WI38 (cell line): Measurements from ENCODE around the gene SIX5.

Source experiments
- H3K4me3 ChIP-seq: 2 replicates; pipeline ENCODE4 v1.5.1; 2011; ENCODE audit warnings: low read depth, mild to moderate bottlenecking, control low read depth, low read length
- CTCF ChIP-seq: IDR thresholded peaks from 2 replicates; pipeline ENCODE4 v1.5.1; 2012; ENCODE audit warnings: low read depth, mild to moderate bottlenecking, control low read depth, low read length

The SIX5 gene

DNA sequence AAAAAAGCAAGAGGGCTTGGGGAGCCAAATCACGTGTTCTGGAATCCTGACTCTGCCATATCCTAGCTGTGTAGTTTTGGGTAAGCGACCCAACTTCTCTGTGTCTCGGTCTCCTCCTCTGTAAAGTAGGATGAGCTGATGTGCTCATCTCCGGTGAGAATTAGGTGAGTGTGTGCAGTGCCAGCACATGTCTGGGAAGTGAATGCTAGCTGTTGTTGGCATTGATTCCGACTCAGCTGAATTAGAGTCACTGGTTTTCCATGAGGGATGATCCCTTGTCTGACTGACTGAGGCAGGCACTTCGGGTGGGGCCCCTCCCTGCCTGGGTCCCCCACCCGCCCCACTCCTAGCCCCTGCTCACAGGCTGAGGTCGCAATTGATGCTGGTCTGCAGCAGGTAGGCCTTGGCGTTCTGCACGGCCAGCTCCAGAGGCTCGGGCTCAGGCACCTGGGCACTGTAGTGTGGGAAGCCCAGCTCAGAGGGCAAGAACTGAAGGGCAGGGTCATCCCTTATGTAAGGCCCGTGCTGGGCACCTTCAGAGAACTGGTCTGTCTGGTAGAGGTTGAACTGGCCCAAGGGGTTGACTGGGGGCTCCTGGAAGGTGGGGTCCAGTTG lies 45.2 kb upstream of the SIX5 start:
- no peak overlapping the region for H3K4me3 ChIP-seq
- no peak for TF ChIP-seq CTCF

DNA sequence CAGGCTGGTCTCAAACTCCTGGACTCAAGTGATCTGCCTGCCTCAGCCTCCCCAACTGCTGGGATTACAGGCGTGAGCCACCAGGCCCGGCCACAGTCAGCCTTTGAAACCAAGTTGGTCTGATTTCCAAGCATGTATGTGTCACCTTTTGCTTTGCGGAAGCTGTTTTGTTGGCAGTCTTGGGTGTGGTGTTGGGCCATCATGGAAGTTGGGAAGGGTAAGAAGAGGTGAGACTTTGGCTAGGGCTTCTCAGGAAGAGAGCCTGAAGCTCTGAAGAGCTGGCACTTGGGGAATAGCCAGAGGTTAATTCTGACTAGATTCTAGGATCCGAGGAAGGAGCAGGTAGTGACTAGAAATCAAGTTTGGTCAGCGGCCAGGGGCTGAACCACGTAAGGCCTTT lies 43.2 kb upstream of the SIX5 start:
- no peak for TF ChIP-seq CTCF
- H3K4me3 ChIP-seq = no peak overlapping the region

DNA sequence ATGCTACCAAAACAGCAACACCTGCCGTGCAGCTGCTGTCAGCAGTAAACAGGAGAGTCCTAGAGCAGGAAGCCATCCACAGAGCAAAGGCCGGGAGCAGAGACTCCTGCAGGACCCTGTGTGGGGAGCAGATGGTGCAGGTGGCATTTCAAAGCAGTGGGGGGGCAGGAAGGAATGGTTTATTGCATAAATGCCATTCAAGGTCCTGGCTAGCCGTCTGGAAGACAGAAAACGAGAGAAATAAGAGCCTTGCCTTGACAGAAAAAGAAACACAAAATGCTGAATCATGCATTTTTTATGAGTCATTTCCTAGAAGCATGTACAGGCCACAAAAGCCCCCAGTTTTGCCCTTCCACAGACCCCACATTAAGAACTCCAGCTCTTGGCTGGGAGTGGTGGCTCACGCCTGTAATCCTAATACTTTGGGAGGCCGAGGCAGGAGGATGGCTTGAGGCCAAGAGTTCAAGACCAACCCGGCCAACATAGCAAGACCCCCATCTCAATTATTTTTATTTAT lies 40.6 kb upstream of the SIX5 start:
- H3K4me3 ChIP-seq = no peak overlapping the region
- no peak for TF ChIP-seq CTCF

GRCh38 chr19:45805719-45806118 lies 36.7 kb upstream of the SIX5 start:
- H3K4me3 ChIP-seq = no peak overlapping the region
- no peak for TF ChIP-seq CTCF

DNA sequence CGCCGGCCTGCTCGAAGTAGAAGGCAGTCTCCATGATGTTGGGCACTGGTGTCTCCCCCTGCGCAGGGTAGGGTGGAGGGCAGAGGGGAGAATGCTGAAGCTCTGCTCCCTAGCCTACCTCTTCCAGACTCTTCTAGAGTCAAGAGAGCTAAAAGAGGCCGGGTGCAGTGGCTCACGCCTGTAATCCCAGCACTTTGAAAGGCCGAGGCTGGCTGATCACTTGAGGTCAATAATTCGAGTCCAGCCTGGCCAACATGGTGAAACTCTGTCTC lies 35.8 kb upstream of the SIX5 start:
- H3K4me3 ChIP-seq = no peak overlapping the region
- TF ChIP-seq CTCF = no peak

DNA sequence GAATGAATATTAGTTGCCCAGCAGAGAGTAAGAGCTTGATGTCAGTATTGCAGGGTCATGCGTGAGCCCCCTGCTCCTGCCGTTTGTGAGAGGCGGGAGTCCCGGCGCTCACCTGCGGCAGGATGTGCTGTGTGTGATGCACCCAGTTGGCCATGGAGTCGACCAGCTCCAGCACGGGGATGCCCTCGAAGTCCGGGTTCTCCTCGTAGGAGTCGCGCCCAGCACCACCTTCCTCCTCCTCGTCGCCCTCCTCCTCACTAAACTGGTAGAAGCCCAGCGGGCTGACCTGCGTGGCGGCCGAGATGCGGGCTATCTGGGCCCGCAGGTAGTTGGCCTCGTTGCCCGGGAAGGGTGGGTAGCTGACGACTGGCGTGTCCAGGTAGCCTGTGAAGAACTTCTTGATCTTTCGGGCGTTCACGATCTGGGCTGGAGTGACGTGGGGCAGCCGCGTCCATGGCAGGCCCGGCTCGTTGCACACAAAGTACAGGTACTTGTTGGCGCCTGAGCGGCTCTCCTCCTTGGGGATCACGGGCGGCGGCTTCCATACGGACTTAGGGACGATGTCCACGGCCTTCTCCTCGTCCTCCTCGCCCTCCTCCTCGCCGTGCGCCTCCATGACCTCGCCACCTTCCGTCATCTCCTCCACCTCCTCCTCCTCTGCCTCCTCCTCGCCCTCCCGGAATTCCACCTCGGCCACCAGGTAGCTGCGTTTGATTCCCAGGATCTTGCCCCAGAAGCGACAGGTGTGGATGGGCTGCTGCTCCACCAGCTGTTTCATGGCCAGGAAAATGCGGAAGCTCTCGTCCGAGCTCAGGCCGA lies 35.3 kb upstream of the SIX5 start:
- H3K4me3 ChIP-seq = no peak overlapping the region
- TF ChIP-seq CTCF = no peak

GRCh38 chr19:45801603-45802175 lies 32.6 kb upstream of the SIX5 start:
- no peak for TF ChIP-seq CTCF

More at GRCh38 chr19:45801603-45802175, 32.6 kb upstream of the SIX5 start:
- no peak overlapping the region for H3K4me3 ChIP-seq
